PC-3 (cell line): ENCODE data around the gene EPB41L2. TPM values are rescaled to one million over a fixed set of nuclear protein-coding genes. Genes with fewer than 3 reads are reported as not detected.

Experiments
- ATAC-seq: fragments of 200-7000 bp; cut with Tn5 transposase; 2 replicates; pipeline ENCODE4 v1.9.1; 2020; ENCODE audit warnings: mild to moderate bottlenecking, moderate library complexity
- BruUV-seq: library from RNA; stranded (reverse); fragments of 400-500 nt; replicated peaks from 2 replicates; lab custom pipeline; 2021; lab: Mats Ljungman, UMichigan
- CTCF ChIA-PET: fragments of 300-600 bp; sonication (Branson Sonifier 250); formaldehyde crosslinking; loops from one replicate; lab custom pipeline; 2022; ENCODE audit warnings: antibody characterized with exemption; lab: Charles Lee
- POLR2A ChIA-PET: fragments of 300-600 bp; sonication (Branson Sonifier 250); formaldehyde crosslinking; loops from one replicate; lab custom pipeline; 2022; ENCODE audit warnings: antibody characterized with exemption; ENCODE audit not compliant: unreplicated experiment; lab: Charles Lee
- DNase-seq: peaks from one replicate; pipeline ENCODE4 v3.0.0-alpha.2; 2015
- H2AFZ ChIP-seq: fragments of 300-600 bp; sonication (generic); 2 replicates; pipeline ENCODE4 v1.6.0; 2016; ENCODE audit warnings: antibody characterized with exemption, low read length
- H3F3A ChIP-seq: fragments of 300-600 bp; sonication (generic); one replicate; pipeline ENCODE4 v1.6.0; 2017; ENCODE audit warnings: antibody characterized with exemption, low read length, control low read depth, mild to moderate bottlenecking; ENCODE audit not compliant: unreplicated experiment
- H3K27ac ChIP-seq: fragments of 300-600 bp; sonication (generic); 2 replicates; pipeline ENCODE4 v1.5.1; 2016; ENCODE audit warnings: mild to moderate bottlenecking, low read length
- H3K27me3 ChIP-seq: fragments of 300-600 bp; sonication (generic); 2 replicates; pipeline ENCODE4 v1.6.1; 2016; ENCODE audit warnings: low read length, mixed read lengths
- H3K36me3 ChIP-seq: fragments of 300-600 bp; sonication (generic); 2 replicates; pipeline ENCODE4 v1.6.1; 2016; ENCODE audit warnings: low read depth, mixed run types, low read length, mixed read lengths
- H3K4me1 ChIP-seq: fragments of 300-600 bp; sonication (generic); 2 replicates; pipeline ENCODE4 v1.5.1; 2016; ENCODE audit warnings: low read length; ENCODE audit not compliant: insufficient read depth
- H3K4me2 ChIP-seq: fragments of 300-600 bp; sonication (generic); 2 replicates; pipeline ENCODE4 v1.6.0; 2016; ENCODE audit warnings: low read length
- H3K4me3 ChIP-seq: fragments of 300-600 bp; sonication (generic); 2 replicates; pipeline ENCODE4 v1.5.1; 2016; ENCODE audit warnings: mild to moderate bottlenecking, low read length, mixed read lengths
- H3K79me2 ChIP-seq: fragments of 300-600 bp; sonication (generic); 2 replicates; pipeline ENCODE4 v1.6.1; 2017; ENCODE audit warnings: low read length, mixed read lengths
- H3K9ac ChIP-seq: fragments of 300-600 bp; sonication (generic); 2 replicates; pipeline ENCODE4 v1.6.0; 2016; ENCODE audit warnings: mild to moderate bottlenecking, low read length
- H3K9me2 ChIP-seq: fragments of 300-600 bp; sonication (generic); replicated peaks from 2 replicates; pipeline ENCODE4 v1.6.1; 2016; ENCODE audit warnings: mixed run types, low read length, mixed read lengths
- H3K9me3 ChIP-seq: fragments of 300-600 bp; sonication (generic); 2 replicates; pipeline ENCODE4 v1.6.1; 2016; ENCODE audit warnings: low read length, mixed read lengths
- H4K20me1 ChIP-seq: fragments of 300-600 bp; sonication (generic); 2 replicates; pipeline ENCODE4 v1.6.1; 2016; ENCODE audit warnings: low read length, mixed read lengths
- CTCF ChIP-seq: fragments of 300-600 bp; sonication (generic); conservative IDR thresholded peaks from 2 replicates; pipeline ENCODE4 v1.5.1; 2017; ENCODE audit warnings: antibody characterized with exemption, low read depth, mild to moderate bottlenecking, low read length
- EZH2 ChIP-seq: fragments of 300-600 bp; sonication (generic); IDR thresholded peaks from one replicate; pipeline ENCODE4 v1.6.1; 2017; ENCODE audit warnings: antibody characterized with exemption, mild to moderate bottlenecking, low read length; ENCODE audit not compliant: unreplicated experiment
- EZH2phosphoT487 ChIP-seq: fragments of 300-600 bp; sonication (generic); IDR thresholded peaks from 2 replicates; pipeline ENCODE4 v1.6.1; 2018; ENCODE audit warnings: mild to moderate bottlenecking, antibody characterized with exemption, low read length, borderline replicate concordance
- intact Hi-C: fragments of 100-400 bp; cut with micrococcal nuclease; formaldehyde crosslinking; loops from 2 replicates; pipeline ENCODE4 v1.9.0; 2023
- total RNA-seq: library from RNA; depleted of rRNA; stranded (reverse); fragments of >200 nt; gene quantifications from 2 replicates; pipeline ENCODE4 v1.2.3, GENCODE V29; 2014

The EPB41L2 gene
- total RNA-seq, 1 experiment from 2014 or later: 26.9 TPM

DNA sequence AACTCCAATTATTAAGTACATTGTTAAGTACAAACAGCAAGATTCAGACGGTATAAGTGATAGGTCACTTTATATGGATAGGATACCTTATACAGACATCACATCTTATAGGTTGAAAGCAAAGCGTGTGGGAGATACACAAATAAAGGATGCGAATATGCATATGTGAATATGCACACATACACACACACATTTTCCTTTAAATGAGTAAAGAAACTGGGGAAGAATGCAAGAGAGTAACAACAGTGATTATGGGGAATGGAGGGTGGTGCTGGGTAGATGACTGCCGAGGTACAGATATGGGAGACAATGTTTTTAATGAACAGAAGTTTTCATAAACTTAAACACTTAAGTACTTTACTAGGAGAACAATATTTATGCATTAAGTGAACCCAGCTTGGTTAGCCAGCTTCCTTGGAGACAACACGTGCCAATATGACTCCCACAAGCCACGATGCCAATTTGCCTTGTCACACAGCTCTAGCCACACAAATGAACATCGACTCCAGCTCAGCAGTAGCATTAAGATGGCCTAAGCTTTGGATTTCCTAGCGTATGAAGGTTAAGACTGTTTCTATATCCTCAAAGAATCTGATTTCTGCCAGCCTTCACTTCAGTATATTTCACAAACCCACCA is 96.6 kb downstream of the EPB41L2 start:
- Histone ChIP-seq H3K36me3 (no peaks in the 10 kb centered on the region), H3K4me2 (no peak overlapping the region), H3K9me2 (no peaks in the 10 kb centered on the region), H2AFZ (no peak overlapping the region), H3K27me3 (no peaks in the 10 kb centered on the region), H3K9ac (no peak overlapping the region), H3K4me3 (no peak overlapping the region), H3K79me2 (peaks cover 47% of the 10 kb centered on the region), H3K27ac (no peak overlapping the region), H4K20me1 (no peaks in the 10 kb centered on the region), H3F3A (no peaks in the 10 kb centered on the region), H3K9me3 (no peaks in the 10 kb centered on the region), H3K4me1 (no peaks in the 10 kb centered on the region)
- intact Hi-C loops: no loop called here
- TF ChIP-seq EZH2phosphoT487: no peak
- no peak for TF ChIP-seq EZH2
- no peak for TF ChIP-seq CTCF
- ATAC-seq: no peak
- BruUV-seq: no TSS peak
- ChIA-PET CTCF (no interaction called here), POLR2A (no interaction called here)
- no peak for DNase-seq

DNA sequence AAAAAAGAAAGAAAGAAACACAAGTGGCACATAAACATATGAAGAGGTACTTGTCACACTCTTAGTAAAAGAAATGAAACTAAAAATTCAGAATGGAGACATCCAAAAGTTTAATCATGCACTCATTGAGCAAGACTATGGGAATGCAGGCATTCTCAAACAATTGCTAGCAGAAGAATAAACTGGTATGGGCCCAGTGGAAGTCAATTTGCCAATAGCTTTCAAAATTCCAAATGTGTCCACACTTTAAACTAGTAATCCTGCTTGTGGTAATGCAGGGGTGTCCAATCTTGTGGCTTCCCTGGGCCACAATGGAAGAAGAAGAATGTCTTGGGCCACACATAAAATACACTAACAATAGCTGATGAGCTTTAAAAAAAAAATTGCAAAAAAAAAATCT is 97.4 kb downstream of the EPB41L2 start:
- BruUV-seq: no TSS peak
- CTCF ChIA-PET: no interaction called here

More for the DNA sequence above, 97.4 kb downstream of the EPB41L2 start:
- Histone ChIP-seq H3K9me3 (no peaks in the 10 kb centered on the region), H3K27ac (no peak overlapping the region), H3K9ac (no peak overlapping the region), H3K4me1 (no peaks in the 10 kb centered on the region), H4K20me1 (no peaks in the 10 kb centered on the region), H3K4me3 (no peak overlapping the region), H3K9me2 (no peaks in the 10 kb centered on the region), H3K79me2 (peaks cover 49% of the 10 kb centered on the region), H3K4me2 (no peak overlapping the region), H3F3A (no peaks in the 10 kb centered on the region), H2AFZ (no peak overlapping the region), H3K36me3 (no peaks in the 10 kb centered on the region), H3K27me3 (no peaks in the 10 kb centered on the region)
- DNase-seq (no peak), ATAC-seq (no peak)
- TF ChIP-seq CTCF (no peak), EZH2 (no peak), EZH2phosphoT487 (no peak)
- POLR2A ChIA-PET: no interaction called here
- intact Hi-C loops: no loop called here
